Endodermal cell (in vitro differentiated cells): ENCODE data around the gene ANKRD7. TPM values are rescaled to one million over a fixed set of nuclear protein-coding genes. Genes with fewer than 3 reads are reported as not detected.

Experiments used
- DNase-seq: peaks from one replicate; pipeline ENCODE4 v3.0.0-alpha.2; 2017
- H3K27ac ChIP-seq: 2 replicates; pipeline ENCODE4 v1.5.1; 2013; ENCODE audit warnings: mild to moderate bottlenecking, low read depth, low read length, moderate library complexity
- H3K27me3 ChIP-seq: 2 replicates; pipeline ENCODE4 v1.6.1; 2013; ENCODE audit warnings: mild to moderate bottlenecking, low read length, moderate library complexity; ENCODE audit not compliant: insufficient read depth, control insufficient read depth, poor library complexity, severe bottlenecking
- H3K36me3 ChIP-seq: 2 replicates; pipeline ENCODE4 v1.7.0; 2013; ENCODE audit warnings: mild to moderate bottlenecking, low read length, moderate library complexity; ENCODE audit not compliant: control insufficient read depth, insufficient read depth
- H3K4me1 ChIP-seq: one replicate; pipeline ENCODE4 v1.7.0; 2013; ENCODE audit warnings: low read length; ENCODE audit not compliant: control insufficient read depth, insufficient read depth
- H3K4me3 ChIP-seq: 2 replicates; pipeline ENCODE4 v1.5.1; 2013; ENCODE audit warnings: mild to moderate bottlenecking, low read length, moderate library complexity
- H3K9ac ChIP-seq: 2 replicates; pipeline ENCODE4 v1.6.1; 2013; ENCODE audit warnings: mild to moderate bottlenecking, low read length, moderate library complexity; ENCODE audit not compliant: poor library complexity, severe bottlenecking; ENCODE audit errors: extremely low read depth
- H3K9me3 ChIP-seq: 2 replicates; pipeline ENCODE4 v1.6.1; 2013; ENCODE audit warnings: mild to moderate bottlenecking, low read length, moderate library complexity; ENCODE audit not compliant: control insufficient read depth
- H3K27ac Mint-ChIP-seq: 2 replicates; pipeline ENCODE4 v1.8.0; 2020; ENCODE audit warnings: mixed read lengths
- H3K27me3 Mint-ChIP-seq: 2 replicates; pipeline ENCODE4 v1.8.0; 2021; ENCODE audit warnings: mild to moderate bottlenecking, mixed read lengths; ENCODE audit not compliant: insufficient read depth
- H3K36me3 Mint-ChIP-seq: 2 replicates; pipeline ENCODE4 v1.8.0; 2020; ENCODE audit warnings: low read depth, mixed read lengths
- H3K4me1 Mint-ChIP-seq: 2 replicates; pipeline ENCODE4 v1.8.0; 2020; ENCODE audit warnings: mixed read lengths
- H3K4me3 Mint-ChIP-seq: 2 replicates; pipeline ENCODE4 v1.8.0; 2020; ENCODE audit warnings: mild to moderate bottlenecking, moderate library complexity, mixed read lengths
- H3K9me3 Mint-ChIP-seq: 2 replicates; pipeline ENCODE4 v1.8.0; 2020; ENCODE audit warnings: mild to moderate bottlenecking, mixed read lengths
- CTCF ChIP-seq: fragments of 200-600 bp; sonication (generic); conservative IDR thresholded peaks from 2 replicates; pipeline ENCODE4 v1.5.0; 2021; ENCODE audit warnings: antibody characterized with exemption, mild to moderate bottlenecking
- WGBS, 2 experiments: methylation state at CpG; one replicate each; pipeline versions ENCODE4 v1.1.5 to v1.1.7; 2013; ENCODE audit warnings: missing lambda C conversion rate in 2 of 2, mixed read lengths in 1 of 2; ENCODE audit not compliant: insufficient coverage in 1 of 2, insufficient read length in 1 of 2; 5-methylcytosine and 5-hydroxymethylcytosine counted together
- total RNA-seq, 2 donors: library from RNA; stranded (reverse); fragmentation: NEBNext Ultra II Directional in 1 of 2; extraction: Animal tissue kit (Norgen Biotek cat#: 25700) in 1 of 2; gene quantifications; 2 replicates in 1 of 2; 3 replicates in 1 of 2; pipeline ENCODE4 v1.2.1, GENCODE V29; 2021

The ANKRD7 gene
- total RNA-seq, 2 donors from 2014 or later: not detected

GRCh38 chr7:118222591-118222990 is 1.9 kb upstream of the ANKRD7 start:
- no peaks in the 10 kb centered on the region for H3K36me3 ChIP-seq
- no peaks in the 10 kb centered on the region for H3K36me3 Mint-ChIP-seq
- peaks cover 2% of the 10 kb centered on the region for H3K27me3 Mint-ChIP-seq
- DNase-seq: no peak
- no peaks in the 10 kb centered on the region for H3K27me3 ChIP-seq
- H3K4me1 Mint-ChIP-seq: peaks cover 11% of the 10 kb centered on the region
- H3K9ac ChIP-seq: no peak overlapping the region
- no peaks in the 10 kb centered on the region for H3K9me3 Mint-ChIP-seq
- 91% methylated on average over 1 of the region's 1 CpG; no CpG with 5 or more reads in 1 of the 2 experiments for WGBS, 2 experiments
- H3K4me3 ChIP-seq: no peak overlapping the region
- no peak overlapping the region for H3K27ac ChIP-seq
- H3K9me3 ChIP-seq: no peaks in the 10 kb centered on the region
- TF ChIP-seq CTCF: no peak
- H3K4me3 Mint-ChIP-seq: no peak overlapping the region
- peaks cover 12% of the 10 kb centered on the region for H3K4me1 ChIP-seq
- H3K27ac Mint-ChIP-seq: no peak overlapping the region

DNA sequence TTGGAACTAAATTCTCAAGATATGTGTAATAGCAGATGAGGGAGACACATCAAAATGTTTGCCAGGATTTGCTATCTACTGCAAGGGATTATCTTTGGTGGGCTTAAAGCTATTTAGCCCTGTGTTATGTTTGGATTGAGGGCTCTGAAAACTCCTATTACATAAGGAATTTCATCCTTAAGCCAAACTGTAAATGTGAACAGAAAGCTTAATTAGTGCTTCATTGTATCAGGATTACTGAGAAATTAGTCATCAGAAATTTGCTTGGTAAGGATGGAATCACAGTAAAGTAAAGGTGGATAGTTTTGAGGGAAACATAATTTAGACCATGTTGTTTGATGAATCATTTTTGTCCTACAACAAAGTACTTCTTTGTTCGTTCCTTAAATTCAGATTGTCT is 8.3 kb downstream of the ANKRD7 start:
- WGBS, 2 experiments: 100% methylated on average over 1 of the region's 1 CpG; no CpG with 5 or more reads in 1 of the 2 experiments
- no peak for DNase-seq
- peaks cover 4% of the 10 kb centered on the region for H3K27me3 Mint-ChIP-seq
- no peak overlapping the region for H3K4me3 Mint-ChIP-seq
- no peaks in the 10 kb centered on the region for H3K9me3 Mint-ChIP-seq
- H3K27ac Mint-ChIP-seq: no peak overlapping the region
- TF ChIP-seq CTCF: no peak
- no peaks in the 10 kb centered on the region for H3K4me1 ChIP-seq
- H3K27me3 ChIP-seq: peaks cover 10% of the 10 kb centered on the region
- H3K9me3 ChIP-seq: no peaks in the 10 kb centered on the region
- H3K4me3 ChIP-seq: no peak overlapping the region
- H3K36me3 Mint-ChIP-seq: no peaks in the 10 kb centered on the region
- H3K4me1 Mint-ChIP-seq: peaks cover 25% of the 10 kb centered on the region
- no peak overlapping the region for H3K9ac ChIP-seq
- H3K27ac ChIP-seq: no peak overlapping the region
- no peaks in the 10 kb centered on the region for H3K36me3 ChIP-seq

- Mint-ChIP-seq H3K36me3 (no peaks in the 10 kb centered on the region), H3K9me3 (no peaks in the 10 kb centered on the region), H3K27ac (no peak overlapping the region), H3K27me3 (no peaks in the 10 kb centered on the region), H3K4me1 (peaks cover 25% of the 10 kb centered on the region), H3K4me3 (no peak overlapping the region)
- Histone ChIP-seq H3K36me3 (no peaks in the 10 kb centered on the region), H3K27me3 (peaks cover 3% of the 10 kb centered on the region), H3K4me1 (no peaks in the 10 kb centered on the region), H3K27ac (no peak overlapping the region), H3K9ac (no peak overlapping the region), H3K9me3 (no peaks in the 10 kb centered on the region), H3K4me3 (no peak overlapping the region)
- no peak for TF ChIP-seq CTCF
- DNase-seq: no peak
- WGBS, 2 experiments: 75% methylated on average over 1 of the region's 1 CpG; no CpG with 5 or more reads in 1 of the 2 experiments
Measured at GRCh38 chr7:118233799-118234198, 9.3 kb downstream of the ANKRD7 start.
